Breast epithelium (tissue), 4 donors: ENCODE results near the gene IQCE. TPM values are rescaled to one million over a fixed set of nuclear protein-coding genes. Genes with fewer than 3 reads are reported as not detected.

Experiments used
- DNase-seq, 2 donors: peaks; one replicate each; pipeline ENCODE4 v3.0.0-alpha.2; 2019; ENCODE audit warnings: low spot score in 2 of 2
- H3K27ac ChIP-seq, 2 donors: fragments of 200-600 bp; sonication (generic) in 1 of 2; one replicate each; pipeline ENCODE4 v1.5.1; 2016 to 2019; ENCODE audit warnings: mild to moderate bottlenecking in 1 of 2
- H3K27me3 ChIP-seq, 2 donors: fragments of 200-600 bp; sonication (generic) in 1 of 2; one replicate each; pipeline versions ENCODE4 v1.5.1 to v1.6.0; 2017 to 2019; ENCODE audit warnings: control low read depth in 1 of 2, mild to moderate bottlenecking in 1 of 2
- H3K36me3 ChIP-seq: fragments of 200-600 bp; one replicate; pipeline ENCODE4 v1.5.1; 2019
- H3K4me1 ChIP-seq, 2 donors: fragments of 200-600 bp; sonication (generic); one replicate each; pipeline ENCODE4 v1.5.1; 2016 to 2019; ENCODE audit warnings: control low read depth in 1 of 2
- H3K4me3 ChIP-seq, 3 donors: fragments of 200-600 bp; sonication (generic); 1 replicate in 2 of 3; 2 replicates in 1 of 3; pipeline ENCODE4 v1.5.1; 2016 to 2019; ENCODE audit warnings: mild to moderate bottlenecking in 3 of 3, moderate library complexity in 2 of 3
- H3K9me3 ChIP-seq, 2 donors: fragments of 200-600 bp; sonication (generic) in 1 of 2; one replicate each; pipeline ENCODE4 v1.5.1; 2016 to 2019; ENCODE audit warnings: control low read depth in 1 of 2
- CTCF ChIP-seq, 3 donors: fragments of 450-650 bp; IDR thresholded peaks; one replicate each; pipeline ENCODE4 v1.5.1; 2016 to 2017; ENCODE audit warnings: antibody characterized with exemption in 3 of 3, mild to moderate bottlenecking in 3 of 3, moderate library complexity in 3 of 3
- POLR2A ChIP-seq: fragments of 450-650 bp; IDR thresholded peaks from one replicate; pipeline ENCODE4 v1.6.1; 2016; ENCODE audit warnings: antibody characterized with exemption, mild to moderate bottlenecking, moderate library complexity
- POLR2AphosphoS5 ChIP-seq, 3 donors: sonication (generic); formaldehyde crosslinking; IDR thresholded peaks; one replicate each; pipeline ENCODE4 v1.6.1; 2017; ENCODE audit warnings: antibody characterized with exemption in 3 of 3
- intact Hi-C: fragments of 100-400 bp; cut with DNase I; formaldehyde crosslinking; loops from one replicate; pipeline ENCODE4 v1.15.1; 2023; ENCODE audit warnings: low total_unique reads
- total RNA-seq, 3 donors: library from RNA; depleted of rRNA; stranded (reverse); fragments of >200 nt; gene quantifications; one replicate each; pipeline ENCODE4 v1.1.0, GENCODE V29; 2016

The IQCE gene
- total RNA-seq, 3 donors from 2014 or later: 13.4 to 22.7 (median 13.8) TPM

GRCh38 chr7:2603044-2603965 lies 44.5 kb downstream of the IQCE start:
- H3K9me3 ChIP-seq: no peaks in the 10 kb centered on the region
- H3K27ac ChIP-seq: no peak overlapping the region
- TF ChIP-seq POLR2A: no peak
- TF ChIP-seq POLR2AphosphoS5 (IDR thresholded peaks at IDR 0.05): no peak
- no peak for TF ChIP-seq CTCF (IDR thresholded peaks at IDR 0.05)
- no peak overlapping the region for H3K4me3 ChIP-seq
- no peaks in the 10 kb centered on the region for H3K4me1 ChIP-seq
- intact Hi-C loops: no loop called here
- H3K36me3 ChIP-seq: peaks cover 4% of the 10 kb centered on the region
- no peak for DNase-seq
- H3K27me3 ChIP-seq: no peaks in the 10 kb centered on the region

GRCh38 chr7:2604608-2605174 lies 45.9 kb downstream of the IQCE start:
- Histone ChIP-seq H3K4me1 (no peaks in the 10 kb centered on the region), H3K36me3 (no peaks in the 10 kb centered on the region), H3K9me3 (no peaks in the 10 kb centered on the region), H3K27ac (no peak overlapping the region), H3K4me3 (no peak overlapping the region), H3K27me3 (no peaks in the 10 kb centered on the region)
- TF ChIP-seq CTCF (IDR thresholded peaks at IDR 0.05): no peak
- TF ChIP-seq POLR2A: no peak
- TF ChIP-seq POLR2AphosphoS5 (IDR thresholded peaks at IDR 0.05): no peak
- no peak for DNase-seq
- intact Hi-C loops: no loop called here

- no peaks in the 10 kb centered on the region for H3K4me1 ChIP-seq
- no peak for TF ChIP-seq POLR2A
- TF ChIP-seq CTCF (IDR thresholded peaks at IDR 0.05): no peak
- TF ChIP-seq POLR2AphosphoS5 (IDR thresholded peaks at IDR 0.05): no peak
- intact Hi-C loops: no loop called here
- H3K9me3 ChIP-seq: no peaks in the 10 kb centered on the region
- H3K36me3 ChIP-seq: no peaks in the 10 kb centered on the region
- no peak for DNase-seq
- H3K27ac ChIP-seq: peak overlapping the region in 1 of 2 donors; percentile 77
- H3K4me3 ChIP-seq: no peak overlapping the region
- no peaks in the 10 kb centered on the region for H3K27me3 ChIP-seq
These were observed 47.1 kb downstream of the IQCE start for GRCh38 chr7:2605608-2606538.

- no peaks in the 10 kb centered on the region for H3K4me1 ChIP-seq
- H3K4me3 ChIP-seq: no peak overlapping the region
- TF ChIP-seq POLR2AphosphoS5 (IDR thresholded peaks at IDR 0.05): no peak
- TF ChIP-seq POLR2A: no peak
- TF ChIP-seq CTCF (IDR thresholded peaks at IDR 0.05): no peak
- H3K9me3 ChIP-seq: no peaks in the 10 kb centered on the region
- peak overlapping the region in 1 of 2 donors; percentile 77 for H3K27ac ChIP-seq
- no peaks in the 10 kb centered on the region for H3K36me3 ChIP-seq
- intact Hi-C loops: no loop called here
- no peaks in the 10 kb centered on the region for H3K27me3 ChIP-seq
- no peak for DNase-seq
These were observed 47.8 kb downstream of the IQCE start for GRCh38 chr7:2606539-2606936.
